ENCODE results near the gene SAFB. TPM values are rescaled to one million over a fixed set of nuclear protein-coding genes. Genes with fewer than 3 reads are reported as not detected.

Gene SAFB
- total RNA-seq, 6 experiments from 2014 or later, result 31.2 to 45.7 (median 32.8) TPM

GRCh38 chr19:5621945-5622464 lies 878 bp upstream of the SAFB start:
- WGBS (ENCODE audit: insufficient coverage, low coverage, low lambda C conversion rate, missing lambda C conversion rate), result 0% methylated on average over 12 of the region's 35 CpGs
- TF ChIP-seq POLR2A (IDR thresholded peaks at IDR 0.05), result no peak
- TF ChIP-seq, protein P1, sequence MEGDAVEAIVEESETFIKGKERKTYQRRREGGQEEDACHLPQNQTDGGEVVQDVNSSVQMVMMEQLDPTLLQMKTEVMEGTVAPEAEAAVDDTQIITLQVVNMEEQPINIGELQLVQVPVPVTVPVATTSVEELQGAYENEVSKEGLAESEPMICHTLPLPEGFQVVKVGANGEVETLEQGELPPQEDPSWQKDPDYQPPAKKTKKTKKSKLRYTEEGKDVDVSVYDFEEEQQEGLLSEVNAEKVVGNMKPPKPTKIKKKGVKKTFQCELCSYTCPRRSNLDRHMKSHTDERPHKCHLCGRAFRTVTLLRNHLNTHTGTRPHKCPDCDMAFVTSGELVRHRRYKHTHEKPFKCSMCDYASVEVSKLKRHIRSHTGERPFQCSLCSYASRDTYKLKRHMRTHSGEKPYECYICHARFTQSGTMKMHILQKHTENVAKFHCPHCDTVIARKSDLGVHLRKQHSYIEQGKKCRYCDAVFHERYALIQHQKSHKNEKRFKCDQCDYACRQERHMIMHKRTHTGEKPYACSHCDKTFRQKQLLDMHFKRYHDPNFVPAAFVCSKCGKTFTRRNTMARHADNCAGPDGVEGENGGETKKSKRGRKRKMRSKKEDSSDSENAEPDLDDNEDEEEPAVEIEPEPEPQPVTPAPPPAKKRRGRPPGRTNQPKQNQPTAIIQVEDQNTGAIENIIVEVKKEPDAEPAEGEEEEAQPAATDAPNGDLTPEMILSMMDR (IDR thresholded peaks at IDR 0.05), result no peak
- H3K4me1 ChIP-seq, result peaks cover 0 to 47% (median 17%) of the 10 kb centered on the region in 4 donors
- ATAC-seq (no peak), DNase-seq (peak; percentile 24 to 60 (median 48))
- H3K36me3 ChIP-seq, result peaks cover 0 to 49% (median 14%) of the 10 kb centered on the region in 4 donors
- H3K27me3 ChIP-seq, result no peaks in the 10 kb centered on the region
- no peaks in the 10 kb centered on the region for H3K9me3 ChIP-seq
- peak overlapping the region; percentile 95 to 100 (median 96) for H3K4me3 ChIP-seq
- intact Hi-C loops (cut with DNase I), result no loop called here
- H3K27ac ChIP-seq, result peak overlapping the region; percentile 69 to 95 (median 82)

GRCh38 chr19:5623397-5624017 lies 624 bp downstream of the SAFB start:
- H3K4me1 ChIP-seq, result peaks cover 0 to 61% (median 20%) of the 10 kb centered on the region in 4 donors
- peak overlapping the region; percentile 95 to 100 (median 96) for H3K4me3 ChIP-seq
- ATAC-seq (peak in 1 of 4 donors; percentile 8), DNase-seq (peak in 1 of 3 donors; percentile 51)
- TF ChIP-seq, protein P1 (IDR thresholded peaks at IDR 0.05), result no peak
- no peak for TF ChIP-seq POLR2A (IDR thresholded peaks at IDR 0.05)
- intact Hi-C loops (cut with DNase I), result no loop called here
- under 1% methylated on average over 25 of the region's 50 CpGs for WGBS (ENCODE audit: insufficient coverage, low coverage, low lambda C conversion rate, missing lambda C conversion rate)
- H3K27ac ChIP-seq, result peak overlapping the region; percentile 90 to 96 (median 95)
- H3K9me3 ChIP-seq, result no peaks in the 10 kb centered on the region
- peaks cover 0 to 44% (median 17%) of the 10 kb centered on the region in 4 donors for H3K36me3 ChIP-seq
- H3K27me3 ChIP-seq, result no peaks in the 10 kb centered on the region

DNA sequence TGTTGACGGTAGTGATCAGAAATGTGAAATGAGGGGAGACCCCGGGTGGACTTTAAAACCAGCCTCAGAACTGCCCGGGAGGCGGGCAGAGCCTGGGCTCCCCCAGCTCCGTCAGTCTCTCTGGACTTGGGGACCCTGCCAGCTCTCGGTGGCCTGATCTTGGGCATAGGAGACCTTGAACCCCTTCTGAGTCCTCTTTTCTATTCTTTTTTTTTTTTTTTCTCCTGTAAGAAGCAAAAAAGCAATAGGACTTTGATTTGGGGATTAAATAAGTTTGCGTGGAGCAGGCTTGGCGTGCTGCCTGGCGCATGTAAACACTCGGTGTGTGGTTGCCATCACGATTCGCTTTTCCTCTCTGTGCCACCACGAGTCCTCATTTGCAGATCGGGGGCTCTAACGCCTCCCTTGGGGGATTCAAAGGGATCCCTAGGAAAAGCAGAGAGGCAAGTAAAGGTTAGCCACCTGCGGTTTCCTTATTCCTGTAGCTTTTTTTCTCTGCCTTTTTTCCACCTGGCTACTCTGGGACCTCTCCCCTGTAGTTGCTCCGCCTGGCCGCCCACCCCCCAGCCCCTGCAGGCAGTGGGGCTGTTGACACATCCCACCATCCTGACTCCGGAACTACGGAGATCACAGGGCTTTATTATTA lies 1.3 kb downstream of the SAFB start:
- Histone ChIP-seq H3K9me3 (no peaks in the 10 kb centered on the region), H3K27ac (peak overlapping the region; percentile 90 to 96 (median 95)), H3K4me3 (peak overlapping the region; percentile 95 to 100 (median 96)), H3K36me3 (peaks cover 0 to 38% (median 18%) of the 10 kb centered on the region in 4 donors), H3K27me3 (no peaks in the 10 kb centered on the region), H3K4me1 (peaks cover 0 to 66% (median 20%) of the 10 kb centered on the region in 4 donors)
- peak; percentile 68 to 71 (median 68) for DNase-seq
- peak in 2 of 4 donors; percentile 7 to 9 for ATAC-seq
- 0% methylated on average over 19 of the region's 20 CpGs for WGBS (ENCODE audit: insufficient coverage, low coverage, low lambda C conversion rate, missing lambda C conversion rate)
- intact Hi-C loops (cut with DNase I), result no loop called here
- no peak for TF ChIP-seq POLR2A (IDR thresholded peaks at IDR 0.05)
- TF ChIP-seq, protein P1 (IDR thresholded peaks at IDR 0.05), result no peak

- H3K4me1 ChIP-seq, result peaks cover 0 to 65% (median 20%) of the 10 kb centered on the region in 4 donors
These were observed 1.9 kb downstream of the SAFB start for GRCh38 chr19:5624741-5625278.

More at GRCh38 chr19:5624741-5625278, 1.9 kb downstream of the SAFB start:
- intact Hi-C loops (cut with DNase I), result loop anchor here in 1 of 2 donors (5.0 kb wide), 1 partner anchor 47 kb away; no protein-coding TSS in a partner anchor
- Histone ChIP-seq H3K27me3 (no peaks in the 10 kb centered on the region), H3K36me3 (peaks cover 0 to 37% (median 18%) of the 10 kb centered on the region in 4 donors), H3K27ac (peak overlapping the region in 1 of 3 donors; percentile 95), H3K4me3 (peak overlapping the region; percentile 95 to 100 (median 96)), H3K9me3 (no peaks in the 10 kb centered on the region)
- DNase-seq, result no peak
- TF ChIP-seq, protein P1 (IDR thresholded peaks at IDR 0.05), result no peak
- no peak for TF ChIP-seq POLR2A (IDR thresholded peaks at IDR 0.05)
- 23% methylated on average over 8 of the region's 8 CpGs for WGBS (ENCODE audit: insufficient coverage, low coverage, low lambda C conversion rate, missing lambda C conversion rate)
- no peak for ATAC-seq
